Measurements from ENCODE around the gene DOCK9.

Gene DOCK9

GRCh38 chr13:98879127-98879520 lies 98.7 kb downstream of the DOCK9 start:
- intact Hi-C loops (cut with DNase I), result no loop called here
- DNase-seq, result no peak

GRCh38 chr13:98878486-98879126 lies 99.3 kb downstream of the DOCK9 start:
- intact Hi-C loops (cut with DNase I), result no loop called here
- peak in 24 of 42 donors; percentile 16 to 77 (median 34) for DNase-seq

- intact Hi-C loops (cut with DNase I), result no loop called here
- no peak for DNase-seq
Measured at GRCh38 chr13:98877936-98878335, 99.9 kb downstream of the DOCK9 start.

GRCh38 chr13:98877466-98877865 lies 100.4 kb downstream of the DOCK9 start:
- intact Hi-C loops (cut with DNase I), result no loop called here
- no peak for DNase-seq

GRCh38 chr13:98875146-98875729 lies 102.6 kb downstream of the DOCK9 start:
- DNase-seq, result no peak
- intact Hi-C loops (cut with DNase I), result no loop called here

- no peak for DNase-seq
- intact Hi-C loops (cut with DNase I), result no loop called here
Measured at GRCh38 chr13:98874029-98874397, 103.9 kb downstream of the DOCK9 start.

GRCh38 chr13:98873377-98874028 lies 104.4 kb downstream of the DOCK9 start:
- DNase-seq, result no peak
- intact Hi-C loops (cut with DNase I), result no loop called here

GRCh38 chr13:98871727-98872126 lies 106.1 kb downstream of the DOCK9 start:
- intact Hi-C loops (cut with DNase I), result no loop called here
- DNase-seq, result no peak

- DNase-seq, result no peak
- intact Hi-C loops (cut with DNase I), result no loop called here
Measured at GRCh38 chr13:98869408-98870090, 108.3 kb downstream of the DOCK9 start.

- intact Hi-C loops (cut with DNase I), result no loop called here
- DNase-seq, result no peak
Measured at GRCh38 chr13:98868932-98869331, 108.9 kb downstream of the DOCK9 start.

GRCh38 chr13:98866882-98867281 lies 111.0 kb downstream of the DOCK9 start:
- intact Hi-C loops (cut with DNase I), result no loop called here
- DNase-seq, result no peak

- intact Hi-C loops (cut with DNase I), result no loop called here
- DNase-seq, result no peak
Measured at GRCh38 chr13:98860491-98860890, 117.4 kb downstream of the DOCK9 start.

- intact Hi-C loops (cut with DNase I), result no loop called here
- DNase-seq, result no peak
Measured at GRCh38 chr13:98858191-98858590, 119.7 kb downstream of the DOCK9 start.

- DNase-seq, result peak in 37 of 42 donors; percentile 18 to 77 (median 54)
- intact Hi-C loops (cut with DNase I), result no loop called here
Measured at GRCh38 chr13:98856983-98857382, 120.9 kb downstream of the DOCK9 start.

- intact Hi-C loops (cut with DNase I), result no loop called here
- DNase-seq, result peak in 31 of 42 donors; percentile 18 to 80 (median 50)
Measured at GRCh38 chr13:98854448-98854847, 123.4 kb downstream of the DOCK9 start.

GRCh38 chr13:98853771-98854221 lies 124.1 kb downstream of the DOCK9 start:
- DNase-seq, result no peak
- intact Hi-C loops (cut with DNase I), result no loop called here

GRCh38 chr13:98851276-98851675 lies 126.6 kb downstream of the DOCK9 start:
- intact Hi-C loops (cut with DNase I), result no loop called here
- DNase-seq, result no peak

GRCh38 chr13:98848746-98849145 lies 129.1 kb downstream of the DOCK9 start:
- intact Hi-C loops (cut with DNase I), result no loop called here
- no peak for DNase-seq

- intact Hi-C loops (cut with DNase I), result no loop called here
- no peak for DNase-seq
Measured at GRCh38 chr13:98847780-98848179, 130.1 kb downstream of the DOCK9 start.

GRCh38 chr13:98846986-98847385 lies 130.9 kb downstream of the DOCK9 start:
- intact Hi-C loops (cut with DNase I), result no loop called here

More at GRCh38 chr13:98846986-98847385, 130.9 kb downstream of the DOCK9 start:
- no peak for DNase-seq

All from head of caudate nucleus (tissue), 42 donors.